WTC11 (cell line): ENCODE data around the gene NAALAD2. TPM values are rescaled to one million over a fixed set of nuclear protein-coding genes. Genes with fewer than 3 reads are reported as not detected.

Experiments used
- ATAC-seq: fragments of 200-7000 bp; cut with Tn5 transposase; 2 replicates; pipeline ENCODE4 v1.10.0; 2021; ENCODE audit warnings: mild to moderate bottlenecking, moderate library complexity
- CTCF ChIA-PET: fragments of 300-600 bp; sonication (Branson Sonifier 250); formaldehyde crosslinking; loops from one replicate; lab custom pipeline; 2021; ENCODE audit warnings: antibody characterized with exemption; lab: Charles Lee
- POLR2A ChIA-PET: fragments of 350-600 bp; sonication (Branson Sonifier 250); formaldehyde crosslinking; loops from one replicate; lab custom pipeline; 2021; ENCODE audit warnings: antibody characterized with exemption; lab: Charles Lee
- DNase-seq: peaks from one replicate; pipeline ENCODE4 v3.0.0; 2021; ENCODE audit warnings: low spot score
- H3K27ac Mint-ChIP-seq: 2 replicates; pipeline ENCODE4 v1.8.0; 2021; ENCODE audit warnings: mixed read lengths
- H3K27me3 Mint-ChIP-seq: 2 replicates; pipeline ENCODE4 v1.8.0; 2021; ENCODE audit warnings: low read depth, mild to moderate bottlenecking, moderate library complexity, mixed read lengths
- H3K36me3 Mint-ChIP-seq: 2 replicates; pipeline ENCODE4 v1.8.0; 2021; ENCODE audit warnings: mixed read lengths
- H3K4me1 Mint-ChIP-seq: 2 replicates; pipeline ENCODE4 v1.8.0; 2022; ENCODE audit warnings: mixed read lengths
- H3K4me3 Mint-ChIP-seq: 2 replicates; pipeline ENCODE4 v1.8.0; 2021; ENCODE audit warnings: mild to moderate bottlenecking, moderate library complexity, mixed read lengths
- H3K9me3 Mint-ChIP-seq: 2 replicates; pipeline ENCODE4 v1.8.0; 2021; ENCODE audit warnings: mixed read lengths
- AR ChIP-seq: fragments of 250-450 bp; sonication (Bioruptor Pico); IDR thresholded peaks from 2 replicates; pipeline ENCODE4 v1.9.0; 2021; ENCODE audit warnings: mild to moderate bottlenecking
- E2F1 ChIP-seq: sonication (generic); formaldehyde crosslinking; IDR thresholded peaks from 2 replicates; pipeline ENCODE4 v1.8.0; 2022; ENCODE audit warnings: mild to moderate bottlenecking, missing genetic modification reagents
- E2F4 ChIP-seq: sonication (generic); formaldehyde crosslinking; IDR thresholded peaks from 2 replicates; pipeline ENCODE4 v1.8.1; 2022; ENCODE audit warnings: low read depth, mild to moderate bottlenecking, moderate library complexity, missing genetic modification reagents, borderline replicate concordance
- ELF4 ChIP-seq: sonication (generic); formaldehyde crosslinking; IDR thresholded peaks from 2 replicates; pipeline ENCODE4 v1.8.1; 2022; ENCODE audit warnings: low read depth, mild to moderate bottlenecking, moderate library complexity, missing genetic modification reagents
- ERG ChIP-seq: fragments of 250-450 bp; sonication (Bioruptor Pico); IDR thresholded peaks from 2 replicates; pipeline ENCODE4 v1.8.0; 2021; ENCODE audit warnings: mild to moderate bottlenecking
- ESRRA ChIP-seq: sonication (generic); formaldehyde crosslinking; IDR thresholded peaks from 2 replicates; pipeline ENCODE4 v1.8.1; 2022; ENCODE audit warnings: mild to moderate bottlenecking, missing genetic modification reagents, borderline replicate concordance
- ETV6 ChIP-seq: sonication (generic); formaldehyde crosslinking; IDR thresholded peaks from 2 replicates; pipeline ENCODE4 v1.8.1; 2022; ENCODE audit warnings: mild to moderate bottlenecking, missing genetic modification reagents
- FOXK1 ChIP-seq: sonication (generic); formaldehyde crosslinking; IDR thresholded peaks from 2 replicates; pipeline ENCODE4 v1.8.0; 2022; ENCODE audit warnings: mild to moderate bottlenecking, moderate library complexity, missing genetic modification reagents
- GTF2I ChIP-seq: fragments of 250-450 bp; sonication (Bioruptor Pico); conservative IDR thresholded peaks from 2 replicates; pipeline ENCODE4 v1.4.0; 2021; ENCODE audit warnings: mild to moderate bottlenecking
- MAX ChIP-seq: sonication (generic); formaldehyde crosslinking; IDR thresholded peaks from 2 replicates; pipeline ENCODE4 v1.8.0; 2022; ENCODE audit warnings: mild to moderate bottlenecking, missing genetic modification reagents
- MLX ChIP-seq: sonication (generic); formaldehyde crosslinking; IDR thresholded peaks from 2 replicates; pipeline ENCODE4 v1.8.1; 2023; ENCODE audit warnings: mild to moderate bottlenecking, missing genetic modification reagents, moderate library complexity
- MYBL2 ChIP-seq: sonication (generic); formaldehyde crosslinking; IDR thresholded peaks from 2 replicates; pipeline ENCODE4 v1.8.1; 2023; ENCODE audit warnings: mild to moderate bottlenecking, moderate library complexity, missing genetic modification reagents
- NFATC4 ChIP-seq: fragments of 250-450 bp; sonication (Bioruptor Pico); IDR thresholded peaks from 2 replicates; pipeline ENCODE4 v1.9.0; 2021; ENCODE audit warnings: mild to moderate bottlenecking
- NFYB ChIP-seq: sonication (generic); formaldehyde crosslinking; conservative IDR thresholded peaks from 2 replicates; pipeline ENCODE4 v1.8.0; 2022; ENCODE audit warnings: low read depth, missing genetic modification reagents
- NR3C1 ChIP-seq: sonication (generic); formaldehyde crosslinking; conservative IDR thresholded peaks from 2 replicates; pipeline ENCODE4 v1.8.1; 2023; ENCODE audit warnings: low read depth, mild to moderate bottlenecking, missing genetic modification reagents
- OVOL2 ChIP-seq: fragments of 250-450 bp; sonication (Bioruptor Pico); IDR thresholded peaks from 2 replicates; pipeline ENCODE4 v1.9.0; 2021; ENCODE audit warnings: mild to moderate bottlenecking, borderline replicate concordance
- PRRX2 ChIP-seq: fragments of 250-450 bp; sonication (Bioruptor Pico); IDR thresholded peaks from 2 replicates; pipeline ENCODE4 v1.8.0; 2021; ENCODE audit warnings: mild to moderate bottlenecking
- SMAD3 ChIP-seq: sonication (generic); formaldehyde crosslinking; IDR thresholded peaks from 2 replicates; pipeline ENCODE4 v1.8.0; 2022; ENCODE audit warnings: missing genetic modification reagents, mild to moderate bottlenecking, borderline replicate concordance
- SOX15 ChIP-seq: fragments of 250-450 bp; sonication (Bioruptor Pico); IDR thresholded peaks from 2 replicates; pipeline ENCODE4 v1.9.0; 2021; ENCODE audit warnings: mild to moderate bottlenecking
- TEAD1 ChIP-seq: sonication (generic); formaldehyde crosslinking; IDR thresholded peaks from 2 replicates; pipeline ENCODE4 v1.8.0; 2022; ENCODE audit warnings: mild to moderate bottlenecking, missing genetic modification reagents
- ZMAT4 ChIP-seq: fragments of 250-450 bp; sonication (Bioruptor Pico); IDR thresholded peaks from 2 replicates; pipeline ENCODE4 v1.9.0; 2021; ENCODE audit warnings: mild to moderate bottlenecking
- ZNF425 ChIP-seq: fragments of 250-450 bp; sonication (Bioruptor Pico); conservative IDR thresholded peaks from 2 replicates; pipeline ENCODE4 v1.9.0; 2021; ENCODE audit warnings: mild to moderate bottlenecking
- ZNF671 ChIP-seq: fragments of 250-450 bp; sonication (Bioruptor Pico); IDR thresholded peaks from 2 replicates; pipeline ENCODE4 v1.8.0; 2021; ENCODE audit warnings: mild to moderate bottlenecking
- total RNA-seq: library from RNA; stranded (reverse); gene quantifications from 3 replicates; pipeline ENCODE4 v1.2.3, GENCODE V29; 2021

NAALAD2 gene
- total RNA-seq, 1 experiment from 2014 or later, result 3.7 TPM

GRCh38 chr11:90222459-90223247, 88.2 kb downstream of the NAALAD2 start, which contains the start of gene CHORDC1 (continued):
- TF ChIP-seq E2F4 (CRISPR knock-in tag) (no peak), MLX (no peak), MAX (CRISPR knock-in tag) (peak; percentile 59), ERG (CRISPR knock-in tag) (no peak), E2F1 (CRISPR knock-in tag) (no peak), ZNF425 (CRISPR knock-in tag) (no peak), SMAD3 (CRISPR knock-in tag) (peak; percentile 82; the same call in 1 of the 2 replicates), NFYB (CRISPR knock-in tag) (no peak), ELF4 (CRISPR knock-in tag) (no peak)

- ATAC-seq (peak; percentile 55), DNase-seq (no peak)
- Mint-ChIP-seq H3K4me1 (peaks cover 57% of the 10 kb centered on the region), H3K4me3 (peak overlapping the region; percentile 93), H3K27me3 (no peaks in the 10 kb centered on the region), H3K27ac (peak overlapping the region; percentile 89), H3K9me3 (peaks cover 15% of the 10 kb centered on the region)
- CTCF ChIA-PET, result no interaction called here
- POLR2A ChIA-PET, result interaction anchor here (0.5 to 1.2 kb wide), 2 partner anchors 17 to 841 kb away, joined by 3 read pairs; no protein-coding TSS in a partner anchor
- peak; percentile 60; the same call in 1 of the 2 replicates for TF ChIP-seq MYBL2 (CRISPR knock-in tag)
- TF ChIP-seq TEAD1 (CRISPR knock-in tag), result 0 out of 2 replicates have a peak, but pooled peaks have one; percentile 15
- TF ChIP-seq NR3C1 (CRISPR knock-in tag), result no peak
- TF ChIP-seq, all 79 proteins: peak for 2
- peaks cover 20% of the 10 kb centered on the region for H3K36me3 Mint-ChIP-seq
These were observed 88.8 kb downstream of the NAALAD2 start for GRCh38 chr11:90223248-90223585.

GRCh38 chr11:90228056-90228455, 93.6 kb downstream of the NAALAD2 start:
- Mint-ChIP-seq H3K27ac (no peak overlapping the region), H3K4me1 (peaks cover 37% of the 10 kb centered on the region), H3K27me3 (no peaks in the 10 kb centered on the region), H3K9me3 (peaks cover 25% of the 10 kb centered on the region), H3K36me3 (peaks cover 16% of the 10 kb centered on the region), H3K4me3 (no peak overlapping the region)
- DNase-seq (no peak), ATAC-seq (peak; percentile 72)
- CTCF ChIA-PET, result no interaction called here
- POLR2A ChIA-PET, result no interaction called here
- TF ChIP-seq ZMAT4 (CRISPR knock-in tag), result no peak
- TF ChIP-seq NFYB (CRISPR knock-in tag), result no peak
- no peak for TF ChIP-seq GTF2I (CRISPR knock-in tag)
- no peak for TF ChIP-seq ZNF671 (CRISPR knock-in tag)
- TF ChIP-seq NFATC4 (CRISPR knock-in tag), result no peak
- TF ChIP-seq ETV6 (CRISPR knock-in tag), result no peak
- TF ChIP-seq ESRRA (CRISPR knock-in tag), result no peak
- TF ChIP-seq OVOL2 (CRISPR knock-in tag), result no peak
- no peak for TF ChIP-seq PRRX2 (CRISPR knock-in tag)
- no peak for TF ChIP-seq SOX15
- no peak for TF ChIP-seq AR (CRISPR knock-in tag)
- no peak for TF ChIP-seq FOXK1 (CRISPR knock-in tag)
